Type B pancreatic cell (in vitro differentiated cells): Measurements from ENCODE around the gene GPR153. TPM values are rescaled to one million over a fixed set of nuclear protein-coding genes. Genes with fewer than 3 reads are reported as not detected.
A peak's percentile ranks its signal among the peaks of the same experiment; 100 is the strongest.

Experiments used
- DNase-seq: peaks from one replicate; pipeline ENCODE4 v3.0.0; 2021; ENCODE audit warnings: mixed read lengths; ENCODE audit not compliant: unreplicated experiment; ENCODE audit errors: extremely low spot score
- H3K27ac Mint-ChIP-seq: 2 replicates; pipeline ENCODE4 v1.8.0; 2021; ENCODE audit warnings: mild to moderate bottlenecking, mixed read lengths
- H3K27me3 Mint-ChIP-seq: 2 replicates; pipeline ENCODE4 v1.8.0; 2021; ENCODE audit warnings: mixed read lengths
- H3K36me3 Mint-ChIP-seq: 2 replicates; pipeline ENCODE4 v1.8.0; 2021; ENCODE audit warnings: mixed read lengths
- H3K4me1 Mint-ChIP-seq: one replicate; pipeline ENCODE4 v1.8.0; 2021; ENCODE audit warnings: mixed read lengths; ENCODE audit not compliant: unreplicated experiment
- H3K4me3 Mint-ChIP-seq: 2 replicates; pipeline ENCODE4 v1.8.0; 2021; ENCODE audit warnings: mild to moderate bottlenecking, mixed read lengths
- H3K9me3 Mint-ChIP-seq: 2 replicates; pipeline ENCODE4 v1.8.0; 2021; ENCODE audit warnings: mixed read lengths
- CTCF ChIP-seq: fragments of 200-600 bp; sonication (generic); conservative IDR thresholded peaks from 2 replicates; pipeline ENCODE4 v1.5.0; 2021; ENCODE audit warnings: antibody characterized with exemption, mild to moderate bottlenecking
- total RNA-seq: library from RNA; stranded (reverse); gene quantifications from 2 replicates; pipeline ENCODE4 v1.2.1, GENCODE V29; 2021; ENCODE audit warnings: low replicate concordance

The GPR153 gene
- total RNA-seq, 1 donor from 2014 or later, result 6.1 TPM

- Mint-ChIP-seq H3K27ac (no peak overlapping the region), H3K4me1 (peaks cover 51% of the 10 kb centered on the region), H3K9me3 (no peaks in the 10 kb centered on the region), H3K4me3 (no peak overlapping the region), H3K36me3 (no peaks in the 10 kb centered on the region), H3K27me3 (no peaks in the 10 kb centered on the region)
- DNase-seq, result no peak
- no peak for TF ChIP-seq CTCF
Observed at GRCh38 chr1:6274102-6274501, 13.2 kb upstream of the GPR153 start.

- no peaks in the 10 kb centered on the region for H3K36me3 Mint-ChIP-seq
- TF ChIP-seq CTCF, result no peak
- no peaks in the 10 kb centered on the region for H3K9me3 Mint-ChIP-seq
- peak overlapping the region; percentile 39 for H3K27ac Mint-ChIP-seq
- H3K4me1 Mint-ChIP-seq, result peaks cover 48% of the 10 kb centered on the region
- DNase-seq, result no peak
- H3K4me3 Mint-ChIP-seq, result no peak overlapping the region
- H3K27me3 Mint-ChIP-seq, result no peaks in the 10 kb centered on the region
Observed at GRCh38 chr1:6273380-6273891, 12.5 kb upstream of the GPR153 start.

DNA sequence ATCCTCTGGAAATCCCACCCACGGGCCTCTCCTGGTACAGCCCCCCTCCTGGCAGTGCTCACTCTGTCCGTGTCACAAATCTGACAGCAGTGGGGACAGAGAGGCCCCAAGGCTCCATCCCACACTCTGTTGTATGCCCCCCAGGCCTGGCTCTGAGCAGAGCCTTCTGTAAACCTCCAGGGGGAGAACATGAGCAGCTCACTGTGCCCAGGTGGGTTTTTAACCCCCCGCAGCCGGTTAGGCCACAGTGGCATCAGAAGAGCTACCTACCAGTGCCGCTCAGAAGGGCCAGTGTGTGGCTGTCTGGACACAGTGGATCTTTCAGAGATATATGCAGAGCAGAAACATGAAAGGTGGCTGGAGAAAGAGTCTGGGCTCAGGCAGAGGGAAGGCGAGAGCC lies 12.0 kb upstream of the GPR153 start:
- peaks cover 48% of the 10 kb centered on the region for H3K4me1 Mint-ChIP-seq
- no peak for DNase-seq
- H3K9me3 Mint-ChIP-seq, result no peaks in the 10 kb centered on the region
- no peaks in the 10 kb centered on the region for H3K36me3 Mint-ChIP-seq
- H3K27ac Mint-ChIP-seq, result no peak overlapping the region
- H3K27me3 Mint-ChIP-seq, result no peaks in the 10 kb centered on the region
- no peak overlapping the region for H3K4me3 Mint-ChIP-seq
- TF ChIP-seq CTCF, result peak; percentile 37

DNA sequence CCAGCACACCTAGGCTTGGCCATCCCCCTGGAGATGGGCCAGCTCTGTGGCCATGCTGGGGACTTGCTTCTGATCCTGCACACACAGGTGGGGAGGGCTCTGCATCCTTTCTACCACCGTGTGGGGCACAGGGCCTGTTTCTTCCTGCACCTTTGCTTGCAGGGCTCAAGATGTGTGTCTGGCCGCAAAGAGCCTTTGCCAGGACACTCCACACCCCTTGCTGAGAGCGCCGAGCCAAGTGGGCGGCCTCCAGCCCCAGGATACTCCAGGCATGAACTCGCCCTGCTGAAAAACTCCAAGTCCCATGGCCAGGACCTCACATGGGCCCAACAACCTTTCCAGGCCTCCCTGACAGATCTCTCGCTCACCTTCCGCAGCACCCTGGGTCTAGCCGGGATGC lies 11.6 kb upstream of the GPR153 start:
- Mint-ChIP-seq H3K27ac (no peak overlapping the region), H3K27me3 (no peaks in the 10 kb centered on the region), H3K4me3 (no peak overlapping the region), H3K4me1 (peaks cover 47% of the 10 kb centered on the region), H3K9me3 (no peaks in the 10 kb centered on the region), H3K36me3 (no peaks in the 10 kb centered on the region)
- DNase-seq, result no peak
- no peak for TF ChIP-seq CTCF

DNA sequence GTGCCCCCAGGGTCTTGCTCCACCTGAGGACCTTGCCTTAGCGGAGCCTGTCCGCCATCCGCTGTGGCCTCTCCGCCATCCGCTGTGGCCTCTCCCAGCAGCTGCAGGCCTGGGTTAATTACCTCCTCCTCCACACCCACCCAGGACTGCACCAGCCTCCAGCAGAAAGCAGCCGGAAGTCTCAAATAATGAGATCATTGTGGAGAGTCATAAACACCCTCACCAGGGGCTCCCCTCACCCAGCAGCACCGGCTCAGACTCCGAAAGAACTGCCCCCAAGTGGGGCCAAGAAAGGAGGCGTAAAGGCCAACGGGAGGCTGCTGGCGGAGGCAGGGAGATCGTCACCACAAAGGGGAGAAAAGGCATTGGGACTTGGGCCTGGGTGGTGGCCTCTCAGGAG lies 10.7 kb upstream of the GPR153 start:
- no peak for DNase-seq
- H3K4me3 Mint-ChIP-seq, result no peak overlapping the region
- H3K9me3 Mint-ChIP-seq, result no peaks in the 10 kb centered on the region
- H3K27me3 Mint-ChIP-seq, result no peaks in the 10 kb centered on the region
- no peak for TF ChIP-seq CTCF
- peaks cover 44% of the 10 kb centered on the region for H3K4me1 Mint-ChIP-seq
- H3K27ac Mint-ChIP-seq, result no peak overlapping the region
- H3K36me3 Mint-ChIP-seq, result no peaks in the 10 kb centered on the region

- no peak overlapping the region for H3K27ac Mint-ChIP-seq
- H3K4me3 Mint-ChIP-seq, result no peak overlapping the region
- H3K4me1 Mint-ChIP-seq, result peaks cover 41% of the 10 kb centered on the region
- H3K36me3 Mint-ChIP-seq, result no peaks in the 10 kb centered on the region
- no peak for DNase-seq
- H3K9me3 Mint-ChIP-seq, result no peaks in the 10 kb centered on the region
- no peak for TF ChIP-seq CTCF
- H3K27me3 Mint-ChIP-seq, result no peaks in the 10 kb centered on the region
Observed at GRCh38 chr1:6271006-6271405, 10.1 kb upstream of the GPR153 start.
